HPDE6-E6E7 (cell line): ENCODE data around the gene ARG2.
"Not testable (repeated sequence)": the region's sequence is repeated elsewhere in the genome, so short reads cannot be mapped to it uniquely, and the experiment has no call there.

Source experiments
- DNase-seq: peaks from one replicate; pipeline ENCODE4 v3.0.0; 2011; ENCODE audit warnings: missing footprints; ENCODE audit errors: extremely low spot score

The ARG2 gene

DNA sequence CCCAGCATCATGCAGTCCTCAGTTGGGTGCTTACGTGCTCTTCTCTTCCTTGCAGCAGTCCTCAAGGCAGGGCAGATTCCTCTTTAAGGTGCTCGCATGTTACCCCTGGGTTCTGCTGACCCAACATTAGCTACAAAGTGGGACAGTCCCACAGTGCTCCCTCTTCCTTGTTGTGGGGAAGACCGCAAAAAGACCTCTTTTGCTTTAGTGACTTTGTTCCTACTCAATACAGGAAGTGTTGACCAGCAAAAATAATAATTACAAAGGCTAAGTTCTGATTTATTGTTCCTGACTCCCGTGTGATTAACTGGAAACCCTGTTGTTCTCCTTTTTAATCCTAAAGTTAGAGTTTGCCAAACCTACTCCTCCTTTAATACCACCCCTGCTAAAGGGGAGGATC is 33.4 kb upstream of the ARG2 start:
- DNase-seq, result no peak

- no peak for DNase-seq
Measured at GRCh38 chr14:67589204-67589770, 30.4 kb upstream of the ARG2 start.

- not testable (repeated sequence) for DNase-seq
Measured at GRCh38 chr14:67593650-67594049, 26.1 kb upstream of the ARG2 start.

- no peak for DNase-seq
Measured at GRCh38 chr14:67595392-67595791, 24.3 kb upstream of the ARG2 start.

DNA sequence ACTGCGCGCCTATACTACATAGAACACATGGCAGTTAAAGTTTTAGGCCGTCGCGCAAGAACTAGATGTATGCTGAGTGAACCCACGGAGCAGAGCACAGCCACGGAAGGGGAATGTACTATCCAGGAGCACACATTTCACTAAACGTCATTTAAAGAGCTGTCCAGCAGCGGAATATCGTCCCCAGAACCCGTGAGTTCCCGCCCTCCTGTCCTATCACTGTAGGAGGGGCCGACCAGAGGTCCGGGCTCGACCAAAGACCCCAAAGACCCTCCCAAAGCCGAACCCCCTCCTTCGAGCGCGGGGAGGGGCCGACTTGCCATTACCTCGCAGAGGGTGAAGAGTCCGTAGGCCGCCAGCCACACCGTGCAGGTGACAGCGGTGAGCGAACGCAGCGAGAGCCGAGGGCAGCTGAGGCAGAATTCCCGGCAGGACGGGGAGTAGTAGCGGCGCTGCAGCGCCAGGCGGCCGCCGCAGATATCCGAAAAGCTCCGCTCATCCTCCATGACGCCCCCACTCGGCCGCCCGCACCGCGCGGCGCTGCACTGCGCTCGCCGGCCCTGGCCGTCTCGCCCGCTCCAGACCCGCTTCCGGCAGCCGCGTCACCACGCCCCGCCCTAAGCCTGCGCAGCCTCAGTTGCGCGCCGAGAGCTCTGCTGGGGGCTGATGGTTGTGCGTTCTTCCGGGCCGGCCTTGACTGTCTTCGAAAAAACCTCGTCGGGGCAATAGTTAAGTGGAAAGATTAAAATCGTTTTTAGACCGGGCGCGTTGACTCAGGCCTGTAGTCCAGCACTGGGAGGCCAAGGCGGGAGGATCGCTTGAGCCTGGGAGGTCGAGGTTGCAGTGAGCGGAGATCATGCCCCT is 19.8 kb upstream of the ARG2 start, which contains the start of gene PIGH:
TSS of gene PIGH (minus strand) at position 571 of the 864 bp plus-strand sequence. CDS start at position 506, 65 bp downstream.
- DNase-seq, result peak; percentile 91

DNA sequence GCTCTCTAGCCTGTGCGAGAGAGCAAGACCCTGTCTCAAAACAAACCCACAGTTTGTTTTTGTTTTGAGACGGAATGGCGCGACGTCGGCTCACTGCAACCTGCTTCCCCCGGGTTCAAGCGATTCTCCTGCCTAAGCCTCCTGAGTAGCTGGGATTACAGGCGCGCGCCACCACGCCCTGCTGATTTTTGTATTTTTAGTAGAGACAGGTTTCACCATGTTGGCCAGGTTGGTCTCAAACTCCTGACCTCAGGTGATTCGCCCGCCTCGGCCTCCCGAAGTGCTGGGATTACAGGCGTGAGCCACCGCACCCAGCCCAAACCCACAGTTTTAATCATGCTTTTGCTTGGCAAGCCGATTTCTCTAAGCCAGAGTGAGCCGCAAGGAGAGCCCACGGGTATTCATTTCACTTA is 19.2 kb upstream of the ARG2 start:
- not testable (repeated sequence) for DNase-seq

GRCh38 chr14:67602076-67602475 is 17.6 kb upstream of the ARG2 start:
- DNase-seq, result no peak

DNA sequence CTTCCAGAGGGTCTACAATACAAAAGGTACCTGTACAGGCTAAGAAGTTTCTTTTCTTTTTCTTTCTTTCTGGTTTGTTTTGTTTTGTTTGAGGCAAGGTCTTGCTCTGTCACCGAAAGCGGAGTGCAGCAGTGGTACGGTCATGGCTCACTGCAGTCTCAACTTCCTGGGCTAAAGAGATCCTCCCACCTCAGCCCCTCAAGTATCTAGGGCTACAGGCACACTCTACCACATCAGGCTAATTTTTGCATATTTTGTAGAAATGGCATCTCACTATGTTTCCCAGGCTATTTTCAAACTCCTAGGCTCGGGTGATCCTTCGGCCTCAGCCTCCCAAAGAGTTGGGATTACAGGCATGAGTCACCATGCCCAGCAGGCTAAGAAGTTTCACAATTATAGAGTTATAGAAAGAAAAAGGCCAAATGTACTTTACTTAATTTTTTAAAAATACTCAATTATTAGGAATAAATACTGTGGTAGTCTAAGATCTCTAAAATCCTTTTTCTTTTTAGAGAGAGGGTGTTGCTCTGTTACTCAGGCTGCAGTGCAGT is 16.6 kb upstream of the ARG2 start:
- no peak for DNase-seq

DNA sequence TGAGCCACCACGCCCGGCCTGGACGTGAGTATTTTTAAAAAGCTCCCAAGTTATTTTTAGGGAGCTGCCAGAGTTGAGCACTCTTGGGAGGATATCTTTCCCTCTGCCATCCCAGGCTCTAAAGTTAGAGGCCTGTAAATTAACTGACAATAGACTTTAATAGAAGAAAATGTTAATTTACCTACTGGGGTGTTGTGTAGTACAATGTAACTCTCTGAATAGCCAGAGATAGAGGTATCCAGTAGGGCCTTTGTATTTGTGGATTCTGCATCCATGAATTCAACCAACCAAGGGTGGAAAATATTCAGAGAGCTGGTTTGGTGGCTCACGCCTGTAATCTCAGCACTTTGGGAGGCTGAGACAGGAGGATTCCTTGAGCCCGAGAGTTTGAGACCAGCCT is 12.1 kb upstream of the ARG2 start:
- DNase-seq, result no peak

- DNase-seq, result no peak
Measured at GRCh38 chr14:67609642-67610310, 9.9 kb upstream of the ARG2 start.

GRCh38 chr14:67610491-67610890 is 9.2 kb upstream of the ARG2 start:
- no peak for DNase-seq

DNA sequence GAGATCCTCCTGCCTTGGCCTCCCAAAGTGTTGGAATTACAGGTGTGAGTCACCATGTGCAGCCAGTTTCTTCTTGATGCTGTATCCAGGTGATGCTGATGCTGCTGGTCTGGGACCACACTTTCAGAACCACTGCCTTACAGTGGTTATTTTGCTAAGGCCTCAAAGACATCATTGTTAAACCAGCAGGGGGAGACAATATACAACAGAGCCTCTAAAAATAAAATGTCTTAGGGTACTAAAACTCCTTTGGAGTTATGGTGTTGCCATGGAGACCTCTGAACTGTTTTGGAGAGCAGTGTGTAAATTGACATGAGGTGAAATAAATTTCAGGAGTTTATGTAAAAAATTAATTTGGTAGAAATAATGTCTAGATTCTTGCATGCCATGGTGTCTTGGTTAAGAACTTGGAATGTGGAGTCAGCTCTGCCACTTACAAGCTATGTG is 1.1 kb upstream of the ARG2 start:
- peak; percentile 54 for DNase-seq

DNA sequence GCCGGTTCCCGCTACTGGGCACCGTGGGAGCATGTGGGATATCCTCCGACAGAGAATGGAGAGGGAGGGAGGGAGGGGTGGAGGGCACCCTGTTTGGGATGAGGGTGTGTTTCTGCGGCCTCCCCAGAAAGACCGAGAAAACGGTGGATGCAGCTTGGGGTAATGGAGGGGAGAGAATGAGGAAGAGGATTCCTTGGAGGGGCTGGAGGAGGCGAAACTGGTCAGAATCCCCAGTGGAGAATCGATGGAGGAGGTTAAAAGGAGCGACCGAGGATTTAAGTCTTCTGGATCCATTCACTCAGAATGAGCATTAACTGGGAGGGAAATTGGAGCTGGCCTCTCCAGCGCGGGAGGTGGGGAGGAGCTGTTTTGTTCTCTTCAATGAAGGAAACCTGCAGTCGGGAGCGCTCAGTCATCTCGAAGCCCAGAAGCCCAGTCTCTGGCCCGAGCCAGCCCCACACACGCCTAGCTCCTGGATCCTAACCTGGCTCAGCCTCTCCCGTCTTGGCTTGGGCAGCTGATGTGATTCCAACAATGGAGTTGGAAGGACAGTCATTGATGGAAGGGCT is 581 bp downstream of the ARG2 start:
- no peak for DNase-seq

DNA sequence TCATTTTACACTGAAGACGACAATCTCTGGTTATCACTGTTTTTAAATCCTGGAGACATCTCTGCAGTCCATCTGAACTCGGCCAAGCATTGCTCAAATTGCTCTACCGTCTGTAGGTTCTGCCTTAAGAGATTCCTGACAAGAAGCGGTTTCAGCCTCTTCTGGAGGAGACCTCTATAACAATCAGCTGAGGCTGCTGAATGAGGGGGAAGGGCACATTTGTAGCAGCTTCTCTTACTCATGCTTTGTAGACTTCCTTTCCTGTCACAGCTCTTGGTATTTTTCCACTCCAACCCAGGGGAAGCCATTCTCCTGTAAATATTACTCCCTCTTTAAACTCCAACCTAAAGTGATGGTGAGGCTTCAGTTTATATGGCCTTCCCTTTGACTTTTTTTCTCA is 3.0 kb downstream of the ARG2 start:
- peak; percentile 52 for DNase-seq

DNA sequence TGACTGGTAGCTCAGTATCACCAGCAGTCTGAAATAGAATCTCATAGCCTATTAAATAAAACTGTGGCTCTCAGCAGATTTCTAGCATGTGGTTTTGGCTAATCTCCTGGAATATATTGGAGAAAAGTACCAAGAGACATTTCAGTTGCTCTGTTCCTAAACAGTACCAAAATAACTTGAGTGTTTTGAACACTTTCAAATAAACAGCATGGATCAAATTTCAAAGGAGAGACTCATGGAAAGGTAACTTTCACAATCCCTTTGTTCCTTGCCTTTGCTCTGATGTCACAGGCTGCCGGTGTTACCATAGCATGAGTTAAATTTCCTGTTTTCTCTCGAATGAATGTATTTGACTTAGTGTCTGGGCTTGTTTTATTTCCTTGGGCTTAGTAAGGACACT is 3.4 kb downstream of the ARG2 start:
- DNase-seq, result peak; percentile 80

DNA sequence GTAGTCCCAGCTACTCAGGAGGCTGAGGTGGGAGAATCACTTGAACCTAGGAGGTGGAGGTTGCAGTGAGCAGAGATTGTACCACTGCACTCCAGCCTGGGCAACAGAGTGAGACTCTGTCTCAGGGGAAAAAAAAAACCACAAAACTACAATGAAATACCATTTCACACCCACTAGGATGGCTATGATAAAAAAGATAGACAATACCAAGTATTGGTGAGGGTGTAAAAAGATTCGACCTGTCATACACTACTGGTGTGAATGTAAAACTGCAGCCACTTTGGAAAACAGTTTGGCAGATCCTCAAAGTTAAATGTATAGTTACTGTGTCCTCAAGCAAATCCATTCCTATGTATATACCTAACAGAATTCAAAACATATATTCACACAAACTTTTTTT is 6.4 kb downstream of the ARG2 start:
- not testable (repeated sequence) for DNase-seq

DNA sequence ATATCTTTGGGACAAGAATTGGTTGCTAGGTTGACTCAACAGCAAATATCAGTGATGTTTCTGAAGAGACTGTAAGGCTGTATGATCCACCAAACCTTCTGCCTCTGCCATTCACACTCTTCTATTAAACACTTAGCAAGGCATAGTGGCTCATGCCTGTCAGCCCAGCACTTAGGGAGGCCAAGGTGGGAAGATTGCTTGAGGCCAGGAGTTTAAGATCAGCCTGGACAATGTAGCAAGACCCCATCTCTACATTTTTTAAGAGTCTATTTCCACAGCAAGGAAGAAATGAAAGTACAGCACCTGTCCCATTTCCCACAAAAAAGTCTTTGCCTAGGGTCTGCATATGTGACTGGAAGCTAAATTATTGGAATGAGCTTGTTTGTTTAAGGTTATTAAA is 7.8 kb downstream of the ARG2 start:
- DNase-seq, result no peak

- DNase-seq, result no peak
Measured at GRCh38 chr14:67630186-67630585, 10.5 kb downstream of the ARG2 start.

GRCh38 chr14:67630938-67631337 is 11.2 kb downstream of the ARG2 start:
- no peak for DNase-seq

- no peak for DNase-seq
Measured at GRCh38 chr14:67633451-67634147, 13.9 kb downstream of the ARG2 start.

DNA sequence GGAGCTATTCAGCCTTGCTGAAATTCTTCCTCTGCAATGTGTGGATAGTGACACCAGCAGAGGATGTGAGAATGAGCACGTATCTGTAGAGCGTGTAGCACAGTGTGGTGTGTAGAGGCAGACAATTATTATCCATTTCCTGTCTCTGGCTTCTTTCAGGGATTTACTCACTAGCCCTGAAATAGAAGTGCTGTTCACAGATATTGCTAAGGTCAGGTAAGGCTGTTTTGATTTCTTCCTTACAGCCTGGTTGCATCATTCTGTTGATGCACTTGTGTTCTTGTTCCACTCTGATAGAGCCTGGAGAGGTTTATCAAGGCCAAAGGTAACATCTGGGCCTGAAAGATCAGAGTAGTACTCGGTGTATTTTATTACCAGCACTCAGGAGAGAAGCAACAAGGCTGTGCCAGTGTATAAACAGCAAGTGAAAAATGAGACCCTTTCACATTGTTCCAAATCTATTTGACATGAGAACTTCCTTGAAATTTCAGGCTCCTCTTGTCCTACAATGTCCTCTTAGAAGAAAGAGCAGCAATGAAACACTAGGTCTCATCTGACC is 16.7 kb downstream of the ARG2 start:
- DNase-seq, result no peak
